NOMO-1 treated with DMSO at 0.1 percent for 48 hours (cell line): ENCODE measurements around the gene CFAP65.
A peak's percentile ranks its signal among the peaks of the same experiment; 100 is the strongest.

ENCODE experiments used
- DNase-seq: peaks from one replicate; lab custom pipeline; 2025; ENCODE audit not compliant: unreplicated experiment; lab: John Stamatoyannopoulos, UW

The CFAP65 gene

DNA sequence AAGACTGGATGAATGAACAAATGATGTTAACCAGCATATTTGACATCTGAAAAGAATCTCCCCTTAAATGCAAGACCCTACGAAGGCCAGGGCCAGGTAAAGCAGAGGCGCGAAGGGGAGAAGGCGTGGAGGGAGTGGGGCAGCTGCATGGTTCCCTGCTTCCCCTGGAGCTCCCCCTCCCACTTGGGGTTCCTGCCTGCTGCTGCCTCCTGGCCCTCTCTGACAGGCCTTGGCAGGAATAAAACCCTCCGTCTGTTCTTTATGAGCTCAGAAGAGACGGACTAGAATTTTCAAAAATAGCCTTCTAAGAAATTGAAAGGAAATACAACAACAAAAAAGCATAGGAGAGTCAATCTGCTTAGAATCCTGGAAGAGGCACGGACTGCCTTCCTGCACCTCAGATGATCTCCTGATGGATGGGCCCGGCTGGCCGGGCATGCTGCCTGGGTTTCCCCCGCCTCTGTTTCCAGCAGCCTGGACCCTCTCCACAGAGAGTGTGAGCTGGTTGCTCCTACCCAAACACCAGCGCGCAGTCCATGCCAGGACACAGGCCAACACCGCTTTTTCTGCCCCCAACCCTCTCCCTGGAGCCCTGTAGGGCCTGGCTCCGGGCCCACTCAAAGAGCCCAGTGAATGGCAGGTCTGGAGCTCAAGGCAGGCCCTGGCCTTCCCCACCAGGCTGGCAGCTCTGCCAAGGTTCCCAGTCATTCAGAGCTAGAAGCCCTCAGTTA is 23.9 kb downstream of the CFAP65 start:
- no peak for DNase-seq

DNA sequence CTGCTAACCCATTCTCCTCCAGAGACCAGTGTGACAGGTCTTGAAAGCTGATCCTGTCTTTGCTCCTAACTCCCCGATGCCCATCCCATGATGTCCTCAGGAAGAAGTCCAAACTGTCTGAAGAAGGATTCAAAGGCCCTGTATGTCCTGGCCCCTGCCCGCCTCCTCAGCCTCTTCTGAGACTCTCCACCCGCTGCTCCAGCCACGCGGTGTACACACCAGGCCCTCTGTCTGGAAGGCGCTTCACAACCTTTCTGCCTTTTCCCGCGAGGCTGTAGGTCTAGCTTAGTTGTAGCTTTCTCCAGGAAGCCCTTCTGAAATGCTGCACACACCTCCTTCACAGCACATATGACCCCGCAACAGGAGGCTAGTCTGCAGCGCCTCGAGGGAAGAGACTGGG is 24.6 kb downstream of the CFAP65 start:
- DNase-seq: no peak

DNA sequence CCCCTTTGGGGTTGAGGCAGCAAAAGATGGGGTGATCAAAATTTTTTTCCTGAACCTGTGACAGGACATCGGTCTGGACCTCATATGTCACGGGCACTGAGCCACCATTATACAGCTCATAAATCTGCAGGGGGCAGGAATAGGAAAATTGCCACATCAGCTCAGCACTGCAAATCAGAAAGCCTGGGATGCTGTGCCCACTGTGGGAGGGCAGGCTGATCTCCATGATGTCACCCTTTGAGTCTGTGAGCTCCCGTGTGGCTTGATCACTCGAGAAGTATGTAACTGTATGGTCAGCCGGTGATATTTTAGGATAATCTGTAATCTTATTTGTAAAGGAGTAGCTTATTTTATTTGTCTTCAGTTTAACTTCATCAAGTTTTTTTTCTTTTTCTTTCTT is 30.4 kb downstream of the CFAP65 start:
- no peak for DNase-seq

DNA sequence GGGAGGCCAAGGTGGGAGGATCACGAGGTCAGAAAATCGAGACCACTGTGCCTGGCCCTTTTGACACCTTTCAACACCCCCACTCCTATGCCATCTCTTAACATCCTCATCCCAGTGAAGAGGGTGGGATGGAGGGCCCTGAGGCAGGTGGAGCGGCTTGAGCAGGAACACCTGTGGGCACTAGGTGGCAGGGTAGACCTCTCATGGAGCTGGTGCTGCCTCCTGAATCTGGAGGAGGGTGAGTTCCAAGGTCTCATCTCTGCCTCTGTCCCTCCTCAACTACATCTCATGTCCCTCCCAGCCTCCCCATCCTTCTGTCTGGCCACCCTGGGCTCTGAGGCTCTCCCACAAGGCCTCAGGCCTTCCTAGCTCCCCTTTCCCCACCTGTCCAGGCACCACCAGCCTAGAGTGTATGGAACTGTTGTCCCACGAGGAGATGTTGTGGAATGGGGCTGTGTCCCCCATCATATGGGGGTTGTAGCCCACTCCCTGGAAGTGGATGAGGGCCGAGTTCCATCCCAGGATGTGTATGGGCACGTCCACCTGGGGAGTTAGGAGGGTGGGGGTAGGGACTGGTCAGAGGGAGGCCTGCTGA is 31.1 kb downstream of the CFAP65 start:
- DNase-seq: no peak

DNA sequence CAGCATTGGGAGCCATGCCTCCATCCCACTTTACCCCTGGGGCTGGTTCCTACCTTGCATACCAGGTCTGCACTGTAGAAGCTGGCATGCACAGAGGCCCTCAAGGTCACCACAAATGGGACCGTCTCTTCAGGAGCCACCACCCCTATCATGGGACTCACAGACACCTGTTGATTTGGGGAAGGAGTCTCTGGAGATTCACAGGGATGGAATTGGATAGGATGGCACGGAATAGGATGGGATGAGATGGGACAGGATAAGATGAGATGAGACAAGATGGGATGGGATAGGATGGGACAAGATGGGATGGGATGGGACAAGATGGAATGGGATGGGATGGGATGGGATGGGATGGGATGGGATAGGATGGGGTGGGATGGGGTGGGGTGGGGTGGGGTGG is 32.0 kb downstream of the CFAP65 start:
- no peak for DNase-seq

DNA sequence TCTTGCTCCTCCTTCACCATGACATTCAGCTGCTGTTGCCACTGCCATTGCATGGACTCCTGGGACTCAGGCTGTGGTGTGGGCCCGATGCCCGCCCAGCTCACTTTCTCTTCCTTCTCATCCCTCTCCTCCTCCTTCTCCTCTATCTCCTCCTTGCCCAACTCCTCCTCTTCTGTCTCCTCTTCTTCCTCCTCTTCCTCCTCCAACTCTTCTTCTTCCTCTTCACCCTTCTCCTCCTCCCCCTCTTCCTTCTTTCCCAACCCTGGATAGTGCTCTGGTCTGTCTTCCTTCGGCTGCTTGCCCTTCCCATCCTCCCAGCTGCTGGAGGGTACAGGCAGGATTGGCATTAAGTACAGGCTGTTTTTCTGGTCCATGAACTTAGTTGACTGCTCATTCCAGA is 37.3 kb downstream of the CFAP65 start:
- DNase-seq: no peak

DNA sequence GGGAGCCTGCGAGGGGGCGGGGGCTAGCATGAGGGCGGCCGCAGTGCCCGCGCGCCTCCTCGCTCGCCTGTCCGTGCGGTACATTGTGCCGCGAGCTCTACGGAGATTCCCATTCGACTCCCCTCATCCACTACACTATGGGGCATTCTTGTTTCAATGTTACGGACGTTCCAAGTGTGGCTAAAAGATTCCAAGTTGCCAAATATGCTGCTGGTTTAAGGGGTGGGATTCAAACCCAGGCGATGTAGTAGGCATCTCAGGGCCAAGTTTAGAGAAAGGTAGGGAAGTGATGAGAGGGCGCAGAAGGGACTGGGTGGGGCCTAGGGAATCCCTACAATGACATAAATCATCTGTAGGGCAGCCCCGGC is 38.1 kb downstream of the CFAP65 start:
- DNase-seq: no peak

DNA sequence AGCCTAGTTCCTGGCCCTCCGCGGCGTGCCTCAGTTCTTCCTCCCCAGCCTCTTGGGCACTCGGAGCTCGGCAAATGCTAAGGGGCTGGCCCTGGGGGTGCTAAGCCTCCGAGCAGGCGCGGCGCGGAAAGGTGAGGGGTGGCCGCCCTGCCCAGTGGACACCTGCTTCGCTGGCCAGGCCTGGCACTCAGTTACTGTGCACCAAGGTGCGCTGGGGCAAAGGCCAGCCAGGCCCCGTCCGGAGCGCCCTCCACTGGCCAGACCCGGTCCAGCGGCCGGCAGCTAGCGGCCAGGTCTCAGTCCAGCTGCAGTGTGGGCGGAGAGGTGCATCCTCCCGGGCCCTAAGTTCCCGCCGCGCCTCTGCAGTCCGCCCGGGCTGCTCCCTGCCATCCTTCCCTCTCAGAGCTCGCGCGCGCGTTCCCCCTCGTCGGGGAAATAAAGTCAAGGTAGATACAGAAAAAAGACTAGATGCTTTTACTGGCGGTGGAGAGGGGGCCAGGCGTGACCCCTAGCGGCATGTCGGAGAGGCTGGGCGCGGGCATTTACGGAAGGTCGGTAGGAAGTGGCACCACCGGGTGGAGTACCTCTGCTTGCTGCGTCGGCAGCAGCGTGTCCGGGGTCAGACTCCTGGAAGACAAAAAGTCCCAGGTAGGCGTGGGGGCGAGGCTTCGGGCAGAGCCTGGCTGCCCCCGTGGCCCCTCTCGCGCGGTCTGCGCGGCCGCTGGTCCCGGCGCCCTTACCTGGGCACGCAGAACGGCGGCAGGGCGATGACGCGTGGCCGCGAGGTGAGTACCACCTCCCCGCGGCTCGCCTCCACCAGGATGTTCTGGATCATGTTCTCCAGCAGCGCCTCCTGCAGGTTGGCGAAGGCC is 38.7 kb downstream of the CFAP65 start:
- peak; percentile 31 for DNase-seq

DNA sequence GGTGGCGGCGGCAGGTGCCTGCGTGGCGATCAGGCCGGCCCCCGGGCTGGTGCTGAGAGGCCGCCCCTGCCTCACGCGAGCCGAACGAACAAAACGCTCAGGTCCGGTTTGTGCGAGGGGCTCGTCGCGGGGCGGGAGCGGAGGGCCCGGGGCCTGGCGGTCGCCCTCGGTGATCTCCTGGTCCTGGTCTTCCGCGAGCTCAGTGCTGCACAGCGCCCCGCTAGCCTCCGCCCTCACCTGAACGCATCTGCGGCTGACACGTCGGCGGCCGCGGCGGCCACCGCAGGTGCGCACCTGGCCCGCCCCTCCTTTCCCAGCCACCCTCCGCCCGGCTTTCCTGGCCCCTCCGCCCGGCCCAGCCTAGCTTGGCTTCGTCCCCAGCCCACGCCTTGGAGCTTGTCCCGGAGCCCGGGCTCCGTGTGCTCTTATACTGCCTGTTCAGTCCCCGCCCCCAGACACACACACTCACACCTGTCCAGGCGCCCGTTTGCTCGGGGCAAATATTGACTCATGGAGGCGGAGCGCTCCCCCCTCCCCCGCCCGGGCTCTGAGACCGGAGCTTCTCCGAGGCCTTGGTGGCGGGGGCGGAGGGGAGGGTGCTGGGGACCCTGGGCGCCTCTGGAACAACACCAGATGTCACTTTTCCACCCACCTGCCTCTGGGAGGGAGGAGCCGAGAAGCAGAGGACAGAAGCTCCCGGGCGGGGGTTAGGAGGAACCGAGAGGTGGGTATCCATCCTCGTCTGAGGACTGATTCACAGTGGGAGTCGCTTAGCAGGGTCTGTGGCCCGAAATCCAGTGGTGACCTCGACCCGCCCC is 39.5 kb downstream of the CFAP65 start:
- DNase-seq: no peak

DNA sequence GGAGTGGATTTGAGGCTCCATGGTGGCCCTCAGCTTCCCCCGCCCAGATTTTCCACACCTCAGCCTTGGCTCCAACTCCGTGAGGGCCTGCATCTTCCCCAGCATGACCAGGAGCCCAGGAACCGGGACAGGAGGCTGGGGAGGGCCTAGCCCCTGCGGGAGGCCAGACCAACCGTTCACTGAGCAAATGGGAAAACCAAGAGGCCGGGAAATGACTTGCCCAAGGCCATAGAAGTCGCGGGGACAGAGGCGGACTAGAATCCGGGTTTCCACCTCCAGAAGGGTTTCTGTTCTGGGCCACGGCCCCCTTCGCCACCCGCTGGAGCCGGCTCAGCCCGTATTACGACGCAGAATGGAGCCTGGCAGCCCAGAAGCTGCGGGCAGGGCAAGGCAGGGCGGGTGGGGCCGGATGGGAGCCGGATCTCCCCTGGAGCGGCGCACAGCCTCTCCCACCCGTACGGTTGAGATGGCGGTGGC is 40.2 kb downstream of the CFAP65 start:
- DNase-seq: no peak

DNA sequence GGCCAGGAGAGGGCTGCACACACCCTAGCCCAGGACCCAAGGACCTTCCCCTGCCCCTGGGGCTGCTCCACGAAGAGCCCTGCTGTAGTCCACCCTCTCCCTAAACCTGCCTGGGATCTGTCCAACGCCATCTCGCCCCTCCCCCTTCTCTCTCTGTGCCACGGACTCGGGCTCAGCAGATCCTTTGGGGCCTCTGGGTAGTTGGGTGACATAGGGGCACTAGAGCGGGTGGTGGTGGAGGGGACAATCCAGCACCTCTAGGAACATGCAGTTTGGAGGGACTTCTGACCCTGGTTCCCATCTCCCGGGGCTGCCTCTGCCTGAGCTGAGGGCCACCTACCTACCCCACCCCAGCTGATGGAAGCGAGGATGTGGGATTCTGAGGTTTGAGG is 40.8 kb downstream of the CFAP65 start:
- DNase-seq: no peak

DNA sequence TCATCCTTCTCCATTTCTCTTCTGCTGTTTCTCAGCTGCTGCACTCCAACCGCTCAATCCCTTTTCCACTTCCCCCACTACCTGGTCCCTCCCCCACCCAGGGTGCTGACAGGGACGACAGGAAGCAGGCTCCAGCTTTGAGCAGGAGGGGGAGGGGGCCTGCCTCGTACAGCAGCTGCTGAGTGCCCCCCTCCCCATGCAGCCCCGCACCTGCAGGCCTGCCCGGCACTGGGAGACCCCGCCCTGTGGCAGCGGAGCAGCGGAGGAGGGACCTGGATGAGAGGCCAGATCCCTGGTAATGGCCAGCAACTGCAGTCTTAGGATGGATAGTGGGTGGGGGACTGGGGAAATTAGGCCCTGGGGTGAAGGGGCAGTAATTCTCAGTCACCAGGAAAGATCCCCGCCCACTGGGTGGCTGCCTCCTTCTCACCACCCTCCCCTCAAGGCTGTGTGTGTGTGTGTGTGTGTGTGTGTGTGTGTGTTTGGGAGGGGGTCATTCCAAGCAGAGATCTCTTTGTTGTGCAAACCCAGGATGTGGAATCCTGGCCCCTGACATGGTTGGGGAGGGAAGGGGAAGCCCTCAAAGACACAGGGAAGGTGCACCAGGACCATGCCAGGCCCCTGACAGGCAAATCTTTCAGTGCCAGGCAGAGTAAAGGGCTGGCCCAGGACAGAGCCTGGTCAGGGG is 41.3 kb downstream of the CFAP65 start:
- DNase-seq: no peak

DNA sequence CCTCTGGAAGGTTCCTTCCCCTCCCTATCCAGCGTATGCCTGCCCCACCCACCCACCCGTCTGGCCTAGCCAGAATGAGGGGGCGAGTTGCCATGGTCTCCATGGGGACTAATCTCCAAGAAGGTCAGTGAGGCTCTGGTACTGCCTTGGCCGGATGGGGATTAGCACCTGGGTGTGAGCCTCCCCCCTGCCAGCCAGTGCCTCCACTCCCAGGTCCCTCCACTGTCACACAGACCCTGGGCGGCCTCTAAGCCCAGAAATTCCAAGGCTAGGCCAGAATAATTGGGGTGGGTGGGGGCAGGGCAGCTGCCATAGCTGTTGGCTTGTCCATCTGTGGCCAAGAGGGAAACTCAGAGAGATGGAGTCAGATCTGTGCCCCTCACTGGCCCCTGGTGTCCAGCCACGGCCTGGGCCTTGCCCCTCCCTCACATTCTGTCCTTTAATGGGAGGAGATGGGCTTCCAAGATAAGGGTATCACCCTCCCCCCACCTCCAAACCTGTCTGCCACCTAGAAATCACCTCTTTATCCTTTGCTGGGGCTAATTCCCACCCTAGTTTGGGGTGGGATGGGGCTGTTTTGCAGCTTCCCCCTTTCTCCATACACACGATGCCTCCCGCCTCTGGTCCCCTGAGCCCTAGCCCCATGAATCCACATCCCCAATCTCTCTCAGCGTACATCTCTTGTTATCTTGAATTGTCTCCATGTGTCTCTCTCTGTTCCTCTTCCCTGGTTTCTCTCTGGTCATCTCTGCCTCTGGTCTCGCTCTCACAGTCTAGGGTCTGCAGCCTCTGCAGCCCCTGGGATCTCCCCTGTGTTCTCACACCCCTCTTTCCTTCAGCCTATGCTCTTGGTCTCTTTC is 42.1 kb downstream of the CFAP65 start:
- DNase-seq: no peak

DNA sequence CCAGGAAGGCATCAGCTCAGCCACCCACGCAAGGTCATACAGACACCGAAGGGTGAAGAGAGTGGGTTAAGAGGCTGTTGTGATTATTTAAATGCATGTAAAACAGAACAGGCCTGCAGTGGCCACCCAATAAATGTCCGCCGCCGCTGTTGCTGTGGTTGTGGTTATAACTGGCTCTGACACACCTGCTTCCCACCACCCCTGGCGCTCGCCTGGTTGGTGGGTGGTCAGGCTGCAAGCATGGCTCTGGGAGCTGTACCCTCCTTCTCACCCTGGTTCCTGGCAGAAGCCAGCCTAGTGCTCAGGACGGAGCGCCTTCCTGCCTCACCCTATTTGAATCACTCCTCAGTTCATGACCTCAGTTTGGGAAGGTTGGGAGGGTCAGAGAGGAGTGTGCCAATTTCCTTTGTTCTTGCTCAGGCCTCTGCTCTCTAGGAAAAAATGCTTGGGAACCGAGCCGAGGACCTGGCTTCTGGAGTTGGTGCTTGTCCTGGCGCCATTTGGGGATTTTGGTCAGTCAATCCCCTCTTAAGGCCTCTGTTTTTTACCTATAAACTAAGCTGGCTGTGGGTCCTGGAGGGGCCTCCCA is 42.8 kb downstream of the CFAP65 start:
- no peak for DNase-seq

DNA sequence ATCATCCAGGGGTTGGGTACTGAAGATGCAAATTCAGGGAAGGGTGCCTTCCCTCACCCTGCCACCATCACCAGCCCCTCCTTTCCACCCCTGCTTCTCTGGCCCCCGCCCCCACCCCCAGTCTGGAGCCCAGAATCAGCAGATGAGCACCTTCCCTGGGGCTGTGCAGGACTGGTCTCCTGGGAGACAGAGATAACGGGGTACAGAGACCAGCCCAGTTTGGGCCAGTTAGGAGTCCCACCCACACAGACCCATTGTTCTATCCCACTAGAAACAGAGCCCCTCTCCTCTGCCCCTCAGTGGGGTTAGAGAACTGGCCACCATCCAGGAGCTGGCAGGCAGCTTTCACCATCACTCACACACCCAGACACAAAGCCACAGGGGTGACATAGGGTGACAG is 43.6 kb downstream of the CFAP65 start:
- no peak for DNase-seq

DNA sequence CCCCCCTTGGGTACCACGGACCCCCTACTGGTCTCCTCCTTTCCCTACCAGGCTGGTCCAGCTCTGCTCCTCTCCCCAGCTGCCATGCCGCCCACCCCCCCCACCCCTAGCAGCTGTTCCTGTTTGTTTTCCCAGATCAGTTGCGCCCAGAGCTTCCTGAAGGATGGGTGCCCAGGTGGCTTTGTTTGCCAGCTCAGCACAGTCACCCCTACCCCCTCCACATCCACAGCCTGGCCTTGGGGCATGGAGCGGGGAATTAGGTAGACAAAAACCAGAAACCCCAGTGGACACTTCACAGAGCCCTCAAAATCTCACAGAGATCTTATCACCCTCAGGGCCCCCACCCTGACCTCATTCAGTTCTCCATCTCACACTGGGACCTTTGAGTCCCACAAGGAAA is 44.4 kb downstream of the CFAP65 start:
- DNase-seq: no peak

DNA sequence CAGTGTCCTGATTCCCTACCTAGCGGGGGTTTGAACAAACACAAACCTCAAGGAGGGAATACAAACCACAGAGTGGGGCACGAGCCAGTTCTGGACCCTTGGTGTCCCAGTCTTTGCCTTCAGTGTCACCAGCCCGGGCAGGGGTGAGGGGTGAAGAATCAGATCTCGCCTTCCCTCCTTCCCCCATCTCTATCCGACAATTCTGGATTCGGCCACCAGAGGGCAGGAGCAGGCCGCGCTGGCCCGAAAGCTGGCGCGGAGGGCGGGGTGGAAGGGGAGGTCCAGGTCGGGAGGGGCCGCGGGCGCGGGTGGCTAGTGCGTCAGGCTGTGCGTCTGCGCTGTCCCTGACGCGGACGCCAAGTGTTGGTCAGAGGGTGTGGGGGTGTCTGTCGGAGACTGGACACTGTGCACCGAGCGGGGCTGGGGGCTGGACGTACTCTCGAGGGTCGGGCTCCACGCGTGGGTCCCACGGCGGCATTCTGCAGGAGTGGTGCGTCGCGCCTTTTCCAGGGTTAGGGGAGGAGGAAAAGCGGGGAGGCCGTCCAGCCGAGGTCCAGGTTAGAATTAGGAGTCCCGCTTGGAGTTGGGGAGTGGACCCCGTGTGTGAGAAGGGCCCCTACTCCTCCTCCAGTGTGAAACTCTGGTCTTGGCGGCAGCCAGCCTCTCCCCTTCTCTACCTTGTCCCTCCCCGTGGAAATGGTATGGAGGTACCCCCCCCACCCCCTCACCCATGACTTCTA is 45.2 kb downstream of the CFAP65 start:
- peak; percentile 70 for DNase-seq

DNA sequence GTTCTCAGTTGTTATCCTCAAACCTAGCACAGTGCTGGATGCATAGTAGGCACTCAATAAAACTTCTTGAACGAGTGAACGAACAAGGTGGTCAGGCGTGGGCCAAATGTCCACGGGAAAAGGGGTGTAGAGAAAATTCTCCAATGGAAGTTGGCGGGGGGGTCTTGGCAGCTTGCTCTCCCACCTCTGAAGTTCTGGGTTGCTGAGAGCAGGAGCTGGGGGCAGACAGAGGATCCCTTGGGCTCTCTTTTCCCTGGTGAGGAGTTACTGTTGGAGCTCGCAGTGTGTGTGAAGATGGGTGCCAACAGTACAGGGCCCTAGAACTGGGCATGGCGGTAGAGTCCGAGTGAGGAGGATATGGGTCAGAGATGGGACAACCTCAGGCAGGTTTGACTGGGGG is 45.8 kb downstream of the CFAP65 start:
- no peak for DNase-seq
